Measurements from ENCODE around the gene PLCL1. TPM values are rescaled to one million over a fixed set of nuclear protein-coding genes. Genes with fewer than 3 reads are reported as not detected.

The PLCL1 gene
- polyA plus RNA-seq, 3 donors, result 0.69 to 1.4 (median 0.79) TPM

- no CpG with 5 or more reads among the region's 2 CpGs for WGBS (ENCODE audit: insufficient coverage)
- no peak overlapping the region for H3K4me2 ChIP-seq (replicated peaks; ENCODE audit: extremely low read depth, low read length, poor library complexity, severe bottlenecking)
- H3K79me2 ChIP-seq (ENCODE audit: insufficient read depth, low read length), result no peaks in the 10 kb centered on the region
- no peak overlapping the region for H3K4me3 ChIP-seq (replicated peaks in 1 of 3; ENCODE audit: low read depth in 2 of 3, low read length in 3 of 3)
- Mint-ChIP-seq H3K4me3 (no peak overlapping the region), H3K36me3 (no peaks in the 10 kb centered on the region), H3K27me3 (ENCODE audit: low read depth in 3 of 3) (no peaks in the 10 kb centered on the region), H3K9me3 (peaks cover 0 to 1% (median 0%) of the 10 kb centered on the region in 7 donors), H3K27ac (no peak overlapping the region), H3K4me1 (no peaks in the 10 kb centered on the region)
- no peak overlapping the region for H3K9ac ChIP-seq (ENCODE audit: insufficient read depth, low read length, poor library complexity, severe bottlenecking)
- H3K4me1 ChIP-seq (ENCODE audit: control insufficient read depth in 1 of 2, insufficient read depth in 2 of 2, low read length in 2 of 2), result no peaks in the 10 kb centered on the region
- no peak overlapping the region for H3K27ac ChIP-seq (ENCODE audit: low read depth in 1 of 2, low read length in 2 of 2)
- no peaks in the 10 kb centered on the region for H3K9me3 ChIP-seq (replicated peaks in 1 of 2; ENCODE audit: control insufficient read depth in 1 of 2, insufficient read depth in 1 of 2, low read length in 2 of 2)
- no peaks in the 10 kb centered on the region for H3K27me3 ChIP-seq (ENCODE audit: control insufficient read depth in 2 of 2, insufficient read depth in 2 of 2, low read length in 2 of 2)
- intact Hi-C loops (cut with micrococcal nuclease), result no loop called here
- no peaks in the 10 kb centered on the region for H4K20me1 ChIP-seq (ENCODE audit: insufficient read depth, low read length)
- H2AFZ ChIP-seq (ENCODE audit: insufficient read depth, low read depth, low read length, poor library complexity, severe bottlenecking), result no peak overlapping the region
- no peak for DNase-seq
- H3K36me3 ChIP-seq (replicated peaks in 1 of 2; ENCODE audit: control insufficient read depth in 1 of 2, insufficient read depth in 2 of 2, low read length in 2 of 2), result no peaks in the 10 kb centered on the region
- TF ChIP-seq CTCF (IDR thresholded peaks at IDR 0.05), result no peak
These were observed 248.3 kb downstream of the PLCL1 start for GRCh38 chr2:198052741-198053140.

GRCh38 chr2:198053148-198053547, 248.8 kb downstream of the PLCL1 start:
- no peaks in the 10 kb centered on the region for H3K27me3 ChIP-seq (ENCODE audit: control insufficient read depth in 2 of 2, insufficient read depth in 2 of 2, low read length in 2 of 2)
- Mint-ChIP-seq H3K36me3 (no peaks in the 10 kb centered on the region), H3K4me1 (no peaks in the 10 kb centered on the region), H3K4me3 (no peak overlapping the region), H3K27ac (no peak overlapping the region), H3K27me3 (ENCODE audit: low read depth in 3 of 3) (no peaks in the 10 kb centered on the region), H3K9me3 (peaks cover 0 to 1% (median 0%) of the 10 kb centered on the region in 7 donors)
- no peak overlapping the region for H3K4me3 ChIP-seq (replicated peaks in 1 of 3; ENCODE audit: low read depth in 2 of 3, low read length in 3 of 3)
- H3K36me3 ChIP-seq (replicated peaks in 1 of 2; ENCODE audit: control insufficient read depth in 1 of 2, insufficient read depth in 2 of 2, low read length in 2 of 2), result no peaks in the 10 kb centered on the region
- TF ChIP-seq CTCF (IDR thresholded peaks at IDR 0.05), result no peak
- no peak overlapping the region for H2AFZ ChIP-seq (ENCODE audit: insufficient read depth, low read depth, low read length, poor library complexity, severe bottlenecking)
- no peaks in the 10 kb centered on the region for H3K4me1 ChIP-seq (ENCODE audit: control insufficient read depth in 1 of 2, insufficient read depth in 2 of 2, low read length in 2 of 2)
- no peak overlapping the region for H3K9ac ChIP-seq (ENCODE audit: insufficient read depth, low read length, poor library complexity, severe bottlenecking)
- no peak overlapping the region for H3K27ac ChIP-seq (ENCODE audit: low read depth in 1 of 2, low read length in 2 of 2)
- no peak overlapping the region for H3K4me2 ChIP-seq (replicated peaks; ENCODE audit: extremely low read depth, low read length, poor library complexity, severe bottlenecking)
- no CpG with 5 or more reads among the region's 1 CpG for WGBS (ENCODE audit: insufficient coverage)
- no peaks in the 10 kb centered on the region for H3K9me3 ChIP-seq (replicated peaks in 1 of 2; ENCODE audit: control insufficient read depth in 1 of 2, insufficient read depth in 1 of 2, low read length in 2 of 2)
- DNase-seq, result no peak
- intact Hi-C loops (cut with micrococcal nuclease), result no loop called here
- H4K20me1 ChIP-seq (ENCODE audit: insufficient read depth, low read length), result no peaks in the 10 kb centered on the region
- H3K79me2 ChIP-seq (ENCODE audit: insufficient read depth, low read length), result no peaks in the 10 kb centered on the region

All from CD14-positive monocyte (primary cell).